ENCODE measurements around the gene ATAD1.

DNA sequence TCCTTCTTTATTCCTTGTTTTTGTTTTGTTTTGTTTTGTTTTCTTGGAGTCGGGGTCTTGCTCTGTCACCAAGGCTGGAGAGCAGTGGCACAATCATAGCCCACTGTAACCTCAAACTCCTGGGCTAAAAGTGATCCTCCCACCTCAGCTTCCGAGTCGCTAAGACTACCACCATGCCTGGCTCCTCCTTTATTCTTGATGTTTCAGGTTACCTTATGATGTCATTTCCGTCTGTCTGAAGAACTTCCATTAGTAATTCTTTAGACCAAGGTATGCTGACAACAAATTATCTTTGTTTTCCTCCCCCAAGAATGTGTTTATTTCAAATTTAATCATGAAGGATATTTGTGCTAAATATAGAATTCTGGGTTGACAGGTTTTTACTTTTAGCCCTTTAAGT is 18.1 kb upstream of the ATAD1 start:
- no peak for TF ChIP-seq TEAD4 (IDR thresholded peaks at IDR 0.05; ENCODE audit: low read depth, low read length)
- TF ChIP-seq EZH2 (IDR thresholded peaks at IDR 0.05; ENCODE audit: low read depth, low read length, severe bottlenecking), result no peak
- no peak for TF ChIP-seq SP1 (IDR thresholded peaks at IDR 0.05; ENCODE audit: low read depth, low read length)
- TF ChIP-seq JUND (IDR thresholded peaks at IDR 0.05; ENCODE audit: low read length), result no peak
- TF ChIP-seq CREB1 (IDR thresholded peaks at IDR 0.05), result no peak
- TF ChIP-seq, protein P1, sequence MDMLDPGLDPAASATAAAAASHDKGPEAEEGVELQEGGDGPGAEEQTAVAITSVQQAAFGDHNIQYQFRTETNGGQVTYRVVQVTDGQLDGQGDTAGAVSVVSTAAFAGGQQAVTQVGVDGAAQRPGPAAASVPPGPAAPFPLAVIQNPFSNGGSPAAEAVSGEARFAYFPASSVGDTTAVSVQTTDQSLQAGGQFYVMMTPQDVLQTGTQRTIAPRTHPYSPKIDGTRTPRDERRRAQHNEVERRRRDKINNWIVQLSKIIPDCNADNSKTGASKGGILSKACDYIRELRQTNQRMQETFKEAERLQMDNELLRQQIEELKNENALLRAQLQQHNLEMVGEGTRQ (IDR thresholded peaks at IDR 0.05; ENCODE audit: low read length), result no peak
- no peak for TF ChIP-seq MAX (IDR thresholded peaks at IDR 0.05)
- no peak for TF ChIP-seq SIN3A (conservative IDR thresholded peaks at IDR 0.05 in 1 of 2, IDR thresholded peaks at IDR 0.05 in 1 of 2; ENCODE audit: low read depth in 1 of 2, low read length in 2 of 2)
- no peak for TF ChIP-seq BCL11A (IDR thresholded peaks at IDR 0.05; ENCODE audit: low read depth in 2 of 2, low read length in 2 of 2)
- TF ChIP-seq YY1 (IDR thresholded peaks at IDR 0.05; ENCODE audit: low read depth, low read length), result no peak
- TF ChIP-seq ATF2 (IDR thresholded peaks at IDR 0.05; ENCODE audit: low read length), result no peak
- TF ChIP-seq, protein P2, sequence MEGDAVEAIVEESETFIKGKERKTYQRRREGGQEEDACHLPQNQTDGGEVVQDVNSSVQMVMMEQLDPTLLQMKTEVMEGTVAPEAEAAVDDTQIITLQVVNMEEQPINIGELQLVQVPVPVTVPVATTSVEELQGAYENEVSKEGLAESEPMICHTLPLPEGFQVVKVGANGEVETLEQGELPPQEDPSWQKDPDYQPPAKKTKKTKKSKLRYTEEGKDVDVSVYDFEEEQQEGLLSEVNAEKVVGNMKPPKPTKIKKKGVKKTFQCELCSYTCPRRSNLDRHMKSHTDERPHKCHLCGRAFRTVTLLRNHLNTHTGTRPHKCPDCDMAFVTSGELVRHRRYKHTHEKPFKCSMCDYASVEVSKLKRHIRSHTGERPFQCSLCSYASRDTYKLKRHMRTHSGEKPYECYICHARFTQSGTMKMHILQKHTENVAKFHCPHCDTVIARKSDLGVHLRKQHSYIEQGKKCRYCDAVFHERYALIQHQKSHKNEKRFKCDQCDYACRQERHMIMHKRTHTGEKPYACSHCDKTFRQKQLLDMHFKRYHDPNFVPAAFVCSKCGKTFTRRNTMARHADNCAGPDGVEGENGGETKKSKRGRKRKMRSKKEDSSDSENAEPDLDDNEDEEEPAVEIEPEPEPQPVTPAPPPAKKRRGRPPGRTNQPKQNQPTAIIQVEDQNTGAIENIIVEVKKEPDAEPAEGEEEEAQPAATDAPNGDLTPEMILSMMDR (IDR thresholded peaks at IDR 0.05; ENCODE audit: control extremely low read depth in 1 of 3, insufficient read depth in 1 of 3, low read depth in 1 of 3, low read length in 3 of 3), result no peak

Data from H1 (cell line).